Measurements from ENCODE around the gene MUC12.

DNA sequence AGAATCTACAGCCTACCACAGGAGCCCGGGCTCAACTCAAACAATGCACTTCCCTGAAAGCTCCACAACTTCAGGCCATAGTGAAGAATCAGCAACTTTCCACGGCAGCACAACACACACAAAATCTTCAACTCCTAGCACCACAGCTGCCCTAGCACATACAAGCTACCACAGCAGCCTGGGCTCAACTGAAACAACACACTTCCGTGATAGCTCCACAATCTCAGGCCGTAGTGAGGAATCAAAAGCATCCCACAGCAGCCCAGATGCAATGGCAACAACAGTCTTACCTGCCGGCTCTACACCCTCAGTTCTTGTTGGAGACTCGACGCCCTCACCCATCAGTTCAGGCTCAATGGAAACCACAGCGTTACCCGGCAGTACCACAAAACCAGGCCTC is 22.3 kb downstream of the MUC12 start:
- TF ChIP-seq SUZ12 (IDR thresholded peaks at IDR 0.05; ENCODE audit: extremely low read depth, insufficient read depth, insufficient read length) (no peak), YY1 (IDR thresholded peaks at IDR 0.05; ENCODE audit: insufficient read depth, insufficient read length) (no peak), ZNF274 (IDR thresholded peaks at IDR 0.05; ENCODE audit: low read depth, low read length) (no peak)
